Motor neuron (in vitro differentiated cells): ENCODE results near the gene FAM78A. TPM values are rescaled to one million over a fixed set of nuclear protein-coding genes. Genes with fewer than 3 reads are reported as not detected.
"Not testable (repeated sequence)": the region's sequence is repeated elsewhere in the genome, so short reads cannot be mapped to it uniquely, and the experiment has no call there.

Source experiments
- ATAC-seq, 8 experiments: fragments of 200-7000 bp; cut with Tn5 transposase; replicated peaks in 6 of 8; 2 replicates each; pipeline ENCODE4 v1.8.0; 2021; ENCODE audit warnings: mild to moderate bottlenecking in 8 of 8, moderate library complexity in 8 of 8
- H3K27ac ChIP-seq, 2 donors: fragments of 250-450 bp; sonication (Bioruptor Pico); 2 replicates each; pipeline ENCODE4 v1.9.0; 2021; ENCODE audit warnings: antibody characterized with exemption in 2 of 2, mild to moderate bottlenecking in 2 of 2, moderate library complexity in 1 of 2
- H3K4me1 ChIP-seq, 2 donors: fragments of 250-450 bp; sonication (Bioruptor Pico); replicated peaks in 1 of 2; 2 replicates each; pipeline ENCODE4 v1.6.1; 2021; ENCODE audit warnings: antibody characterized with exemption in 2 of 2, mild to moderate bottlenecking in 2 of 2, moderate library complexity in 1 of 2
- H3K4me3 ChIP-seq, 5 donors: fragments of 250-450 bp; sonication (Bioruptor Pico); 2 replicates each; pipeline ENCODE4 v1.9.0; 2021; ENCODE audit warnings: antibody characterized with exemption in 5 of 5, mild to moderate bottlenecking in 5 of 5, moderate library complexity in 4 of 5
- WGBS, 10 experiments: fragments of 450-650 bp; shearing (Covaris generic); methylation state at CpG; one replicate each; pipeline ENCODE4 v1.0.0; 2022; 5-methylcytosine and 5-hydroxymethylcytosine counted together
- in situ Hi-C, 9 experiments: fragments of 400-800 bp; cut with MboI; loops; one replicate each; pipeline ENCODE4 v1.15.0; 2021; ENCODE audit warnings: low sequenced_read_pairs in 9 of 9, low pct_unique_long_range_greater_than_20kb in 2 of 9; ENCODE audit not compliant: unreplicated experiment in 9 of 9
- total RNA-seq, 8 experiments: library from RNA; unstranded; fragments of 300-600 nt; gene quantifications; 2 replicates each; pipeline versions ENCODE4 v1.2.3 to v1.2.4, GENCODE V29; 2022

Gene FAM78A
- total RNA-seq, 8 experiments from 2014 or later: 0.50 to 1.5 (median 0.88) TPM

GRCh38 chr9:131211920-131212319 lies 64.4 kb downstream of the FAM78A start:
- H3K4me1 ChIP-seq, H3K4me3 ChIP-seq, in situ Hi-C loops, H3K27ac ChIP-seq, ATAC-seq: not testable (repeated sequence)
- WGBS, 10 experiments: 75 to 100% (median 100%) methylated on average over 1 to 4 of the region's 4 CpGs; no CpG with 5 or more reads in 1 of the 10 experiments

Other genes with a start within 250 kb of the FAM78A start
- gene AIF1L, start 180.0 kb downstream of the FAM78A start, total RNA-seq: 10 to 100 TPM in 1 of 8 experiments, 1 to 10 TPM in 7; 1.2 to 24.5 (median 5.1) TPM
- 10 to 100 TPM; 11.4 to 43.1 (median 18.4) TPM for gene NUP214, start 150.9 kb downstream of the FAM78A start, total RNA-seq
- gene PLPP7, start 13.2 kb upstream of the FAM78A start, total RNA-seq: 1 to 10 TPM in 7 of 8 experiments, under 1 TPM in 1; 0.15 to 9.9 (median 5.0) TPM
- gene PRRC2B, start 117.6 kb upstream of the FAM78A start, total RNA-seq: 100 to 1,000 TPM in 7 of 8 experiments, 10 to 100 TPM in 1; 40.6 to 206 (median 126) TPM
- gene POMT1, start 226.4 kb upstream of the FAM78A start, total RNA-seq: 10 to 100 TPM in 7 of 8 experiments, 1 to 10 TPM in 1; 10.0 to 39.8 (median 26.0) TPM